Airway epithelial cell (primary cell): ENCODE measurements around the gene RAPGEF2. TPM values are rescaled to one million over a fixed set of nuclear protein-coding genes. Genes with fewer than 3 reads are reported as not detected.

Experiments used
- total RNA-seq: library from RNA; depleted of rRNA; stranded (reverse); fragments of >200 nt; gene quantifications from 2 replicates; pipeline ENCODE4 v1.2.3, GENCODE V29; 2015

RAPGEF2 gene, protein sequence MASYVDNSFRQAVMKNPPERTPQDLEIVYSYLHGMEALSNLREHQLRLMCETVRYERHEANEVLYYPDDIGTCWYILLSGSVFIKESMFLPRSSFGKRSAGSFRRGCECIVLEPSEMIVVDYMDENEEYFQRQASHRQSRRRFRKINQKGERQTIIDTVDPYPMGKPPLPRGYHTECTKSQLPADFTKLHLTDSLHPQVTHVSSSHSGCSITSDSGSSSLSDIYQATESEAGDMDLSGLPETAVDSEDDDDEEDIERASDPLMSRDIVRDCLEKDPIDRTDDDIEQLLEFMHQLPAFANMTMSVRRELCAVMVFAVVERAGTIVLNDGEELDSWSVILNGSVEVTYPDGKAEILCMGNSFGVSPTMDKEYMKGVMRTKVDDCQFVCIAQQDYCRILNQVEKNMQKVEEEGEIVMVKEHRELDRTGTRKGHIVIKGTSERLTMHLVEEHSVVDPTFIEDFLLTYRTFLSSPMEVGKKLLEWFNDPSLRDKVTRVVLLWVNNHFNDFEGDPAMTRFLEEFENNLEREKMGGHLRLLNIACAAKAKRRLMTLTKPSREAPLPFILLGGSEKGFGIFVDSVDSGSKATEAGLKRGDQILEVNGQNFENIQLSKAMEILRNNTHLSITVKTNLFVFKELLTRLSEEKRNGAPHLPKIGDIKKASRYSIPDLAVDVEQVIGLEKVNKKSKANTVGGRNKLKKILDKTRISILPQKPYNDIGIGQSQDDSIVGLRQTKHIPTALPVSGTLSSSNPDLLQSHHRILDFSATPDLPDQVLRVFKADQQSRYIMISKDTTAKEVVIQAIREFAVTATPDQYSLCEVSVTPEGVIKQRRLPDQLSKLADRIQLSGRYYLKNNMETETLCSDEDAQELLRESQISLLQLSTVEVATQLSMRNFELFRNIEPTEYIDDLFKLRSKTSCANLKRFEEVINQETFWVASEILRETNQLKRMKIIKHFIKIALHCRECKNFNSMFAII (N-terminal part only)
- total RNA-seq = 10.2 and 15.2 TPM in 2 replicates

GRCh38 chr4:159102622-159103383 is at the start of gene RAPGEF2:
RAPGEF2 (plus strand) TSS chr4:159103079; CDS start chr4:159104163, 1,084 bp downstream.

